Measurements from ENCODE around the gene NFIX. TPM values are rescaled to one million over a fixed set of nuclear protein-coding genes. Genes with fewer than 3 reads are reported as not detected.

The NFIX gene
- total and polyA plus RNA-seq, 9 of the 15 experiments (the other 6 are each of a cell fraction or from before 2014, with no cell fraction given), result 0.28 to 26.8 (median 5.4) TPM

- FAIRE-seq, result peak; percentile 80
- no TSS peak for BruUV-seq (replicated peaks)
- H3K27ac ChIP-seq (ENCODE audit: extremely low read depth, low read depth, low read length), result peak overlapping the region; percentile 92
- TF ChIP-seq MYBL2 (IDR thresholded peaks at IDR 0.05; ENCODE audit: low read depth), result no peak
- TF ChIP-seq MYBL2 (CRISPR knock-in tag; IDR thresholded peaks at IDR 0.05; ENCODE audit: borderline replicate concordance), result no peak
- TF ChIP-seq NONO (IDR thresholded peaks at IDR 0.05; ENCODE audit: low read depth in 2 of 2, low read length in 1 of 2), result no peak; a peak in 1 of 4 replicates
- TF ChIP-seq XRCC5 (IDR thresholded peaks at IDR 0.05; ENCODE audit: low read depth, low read length), result peak; percentile 58; the same call in 1 of the 2 replicates
- TF ChIP-seq KLF1 (tag; IDR thresholded peaks at IDR 0.05), result peak; percentile 99
- peak; percentile 38; the same call in 1 of the 2 replicates for TF ChIP-seq ZNF24 (IDR thresholded peaks at IDR 0.05)
- no peak for TF ChIP-seq NR3C1 (CRISPR knock-in tag; IDR thresholded peaks at IDR 0.05)
- TF ChIP-seq ZNF140 (CRISPR knock-in tag; IDR thresholded peaks at IDR 0.05), result no peak
- TF ChIP-seq, protein P1, sequence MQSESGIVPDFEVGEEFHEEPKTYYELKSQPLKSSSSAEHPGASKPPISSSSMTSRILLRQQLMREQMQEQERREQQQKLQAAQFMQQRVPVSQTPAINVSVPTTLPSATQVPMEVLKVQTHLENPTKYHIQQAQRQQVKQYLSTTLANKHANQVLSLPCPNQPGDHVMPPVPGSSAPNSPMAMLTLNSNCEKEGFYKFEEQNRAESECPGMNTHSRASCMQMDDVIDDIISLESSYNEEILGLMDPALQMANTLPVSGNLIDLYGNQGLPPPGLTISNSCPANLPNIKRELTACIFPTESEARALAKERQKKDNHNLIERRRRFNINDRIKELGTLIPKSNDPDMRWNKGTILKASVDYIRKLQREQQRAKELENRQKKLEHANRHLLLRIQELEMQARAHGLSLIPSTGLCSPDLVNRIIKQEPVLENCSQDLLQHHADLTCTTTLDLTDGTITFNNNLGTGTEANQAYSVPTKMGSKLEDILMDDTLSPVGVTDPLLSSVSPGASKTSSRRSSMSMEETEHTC (IDR thresholded peaks at IDR 0.05), result 0 out of 2 replicates have a peak, but pooled peaks have one; percentile 20
- peak; percentile 22; the same call in 1 of the 2 replicates for TF ChIP-seq LEF1 (IDR thresholded peaks at IDR 0.05)
- TF ChIP-seq RBM25 (IDR thresholded peaks at IDR 0.05; ENCODE audit: low read depth, low read length, severe bottlenecking), result no peak
- TF ChIP-seq GTF2E2 (tag; IDR thresholded peaks at IDR 0.05), result no peak
- no peak for TF ChIP-seq FOXA3 (CRISPR knock-in tag; conservative IDR thresholded peaks at IDR 0.05 in 1 of 2, IDR thresholded peaks at IDR 0.05 in 1 of 2)
- peak in 1 of 2 experiments; percentile 45; a peak in 2 of 4 replicates for TF ChIP-seq RCOR1 (IDR thresholded peaks at IDR 0.05; ENCODE audit: borderline replicate concordance in 1 of 2, low read depth in 2 of 2, low read length in 2 of 2)
- no peak for TF ChIP-seq JUNB (CRISPR knock-in tag; conservative IDR thresholded peaks at IDR 0.05)
- TF ChIP-seq ZNF174 (CRISPR knock-in tag; IDR thresholded peaks at IDR 0.05), result no peak
- no peak for TF ChIP-seq ETV1 (tag; conservative IDR thresholded peaks at IDR 0.05; ENCODE audit: low read depth)
- no peak for TF ChIP-seq ZC3H8 (IDR thresholded peaks at IDR 0.05)
- peak; percentile 69 to 83; a peak in 3 of 4 replicates for TF ChIP-seq RAD21 (CRISPR knock-in tag; conservative IDR thresholded peaks at IDR 0.05 in 1 of 2, IDR thresholded peaks at IDR 0.05 in 1 of 2)
- TF ChIP-seq ESRRA (IDR thresholded peaks at IDR 0.05; ENCODE audit: borderline replicate concordance, low read depth), result peak; percentile 75; the same call in 1 of the 2 replicates
- TF ChIP-seq TEAD4 (IDR thresholded peaks at IDR 0.05; ENCODE audit: low read length), result peak; percentile 39; the same call in 1 of the 2 replicates
- no peak for TF ChIP-seq TEAD4 (CRISPR knock-in tag; IDR thresholded peaks at IDR 0.05; ENCODE audit: borderline replicate concordance)
These were observed 30.1 kb upstream of the NFIX start for GRCh38 chr19:12965017-12965811.

More at GRCh38 chr19:12965017-12965811, 30.1 kb upstream of the NFIX start:
- H3K9me1 ChIP-seq (ENCODE audit: control insufficient read depth, insufficient read depth, low read length), result peaks cover 5% of the 10 kb centered on the region
- peak overlapping the region; percentile 100 for H2AFZ ChIP-seq (ENCODE audit: low read depth, low read length)
- H3K4me3 ChIP-seq, result peak overlapping the region; percentile 64
- H3K9ac ChIP-seq (ENCODE audit: insufficient read depth in 1 of 2, low read depth in 2 of 2, low read length in 2 of 2), result peak overlapping the region; percentile 91 to 94
- H3K4me2 ChIP-seq (ENCODE audit: insufficient read depth, low read length), result peak overlapping the region; percentile 98
- ChIA-PET CTCF (ENCODE audit: low intra/inter-chr PET ratio) (interaction anchor here (0.5 to 2.9 kb wide), 19 partner anchors 33 to 463 kb away, joined by 3 to 46 read pairs (median 5); no protein-coding TSS in a partner anchor), POLR2A (interaction anchor here (0.6 to 1.7 kb wide), 18 partner anchors 10 to 583 kb away, joined by 3 to 18 read pairs (median 4); partner anchors contain the start of gene GADD45GIP1)
- 1% methylated on average over 29 of the region's 34 CpGs for WGBS (ENCODE audit: insufficient coverage, low coverage, missing lambda C conversion rate)
- in situ Hi-C loops (cut with MboI), result loop anchor here (5.0 kb wide), 1 partner anchor 282 kb away; no protein-coding TSS in a partner anchor
- intact Hi-C loops (cut with micrococcal nuclease), result loop anchor here (5.0 kb wide), 1 partner anchor 78 kb away; the partner anchor contains the start of gene KLF1
- H3K36me3 ChIP-seq (ENCODE audit: control insufficient read depth, insufficient read depth, low read length), result no peaks in the 10 kb centered on the region
- H3K9me3 ChIP-seq (replicated peaks; ENCODE audit: control insufficient read depth, insufficient read depth, low read depth, low read length), result no peaks in the 10 kb centered on the region
- peak; percentile 85 to 93 (median 86) for DNase-seq (ENCODE audit: extremely low read depth in 1 of 4, low spot score in 3 of 4)
- H3K27me3 ChIP-seq (ENCODE audit: control insufficient read depth in 2 of 2, insufficient read depth in 2 of 2, low read length in 2 of 2), result no peaks in the 10 kb centered on the region
- peaks cover 9 to 24% of the 10 kb centered on the region in 2 experiments; a peak in 4 of 5 replicates for H3K4me1 ChIP-seq (replicated peaks in 1 of 2; ENCODE audit: control insufficient read depth in 2 of 2, insufficient read depth in 2 of 2, low read length in 2 of 2)
- 0 out of 3 replicates have a peak, but pooled peaks cover 2% of the 10 kb centered on the region for H3K79me2 ChIP-seq (ENCODE audit: control insufficient read depth, insufficient read depth, low read length)
- H4K20me1 ChIP-seq (replicated peaks; ENCODE audit: control insufficient read depth, insufficient read depth, low read length), result no peaks in the 10 kb centered on the region
- ATAC-seq, result peak; percentile 98
